ENCODE measurements around the gene ERRFI1.
A peak's percentile ranks its signal among the peaks of the same experiment; 100 is the strongest.

The ERRFI1 gene

DNA sequence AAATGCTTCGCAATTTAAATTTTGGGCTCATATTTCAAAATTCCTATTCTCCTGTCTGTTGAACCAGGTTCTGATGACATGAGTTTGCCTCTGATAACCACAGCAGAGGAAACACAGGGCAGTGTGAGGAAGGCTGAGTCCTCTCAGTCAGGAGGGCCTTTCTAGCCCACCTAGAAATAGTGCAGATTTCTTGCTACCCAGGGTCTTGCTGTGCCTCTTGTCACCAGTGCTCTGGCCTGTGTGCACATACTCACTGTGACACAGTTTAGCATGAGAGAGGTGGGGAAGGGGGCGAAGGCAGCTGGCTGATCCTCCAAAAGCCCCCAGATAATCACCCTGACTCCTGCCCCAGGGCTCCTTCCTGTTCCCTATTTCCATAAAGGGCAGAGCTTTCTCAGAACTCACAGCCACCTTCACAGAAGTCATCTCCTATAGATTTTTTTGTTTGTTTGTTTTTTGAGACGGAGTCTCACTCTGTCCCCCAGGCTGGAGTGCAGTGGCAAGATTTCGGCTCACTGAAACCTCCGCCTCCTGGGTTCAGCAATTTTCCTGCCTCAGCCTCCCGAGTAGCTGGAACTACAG lies 23.7 kb downstream of the ERRFI1 start:
- no peak for ATAC-seq

DNA sequence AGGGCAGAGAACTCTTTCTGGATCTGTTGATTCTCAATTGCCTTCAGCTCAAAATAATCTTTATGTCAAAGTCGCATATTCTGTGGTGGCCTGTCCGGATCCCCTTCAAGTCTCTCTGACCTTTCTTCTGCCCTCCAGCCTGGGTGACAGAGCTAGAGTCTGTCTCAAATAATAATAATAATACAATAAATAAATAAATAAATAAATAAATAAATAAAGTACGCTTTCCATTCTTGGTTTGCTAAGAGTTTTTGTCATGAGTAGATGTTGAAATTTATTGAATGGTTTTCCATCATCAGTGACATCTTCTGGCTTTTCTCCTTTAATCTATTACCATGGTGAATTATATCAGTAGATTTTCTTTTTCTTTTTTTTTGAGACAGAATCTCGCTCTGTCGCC lies 30.7 kb downstream of the ERRFI1 start:
- ATAC-seq: no peak

DNA sequence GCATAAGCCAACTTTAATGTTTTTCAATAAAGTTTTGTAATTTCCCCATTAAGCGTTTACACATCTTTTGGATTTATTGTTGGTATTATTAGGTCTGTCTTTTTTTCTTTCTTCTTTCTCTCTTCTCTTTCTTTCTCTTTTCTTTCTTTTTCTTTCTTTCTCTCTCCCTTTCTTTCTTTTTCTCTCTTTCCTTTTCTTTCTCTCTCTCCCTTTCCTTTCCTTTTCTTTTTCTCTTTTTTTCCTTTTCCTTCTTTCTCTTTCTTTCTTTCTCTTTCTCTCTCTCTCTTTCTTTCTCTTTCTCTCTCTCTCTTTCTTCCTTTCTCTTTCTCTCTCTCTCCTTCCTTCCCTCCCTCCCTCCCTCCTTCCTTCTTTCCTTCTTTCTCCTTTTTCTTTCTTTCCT lies 31.3 kb downstream of the ERRFI1 start:
- no peak for ATAC-seq

DNA sequence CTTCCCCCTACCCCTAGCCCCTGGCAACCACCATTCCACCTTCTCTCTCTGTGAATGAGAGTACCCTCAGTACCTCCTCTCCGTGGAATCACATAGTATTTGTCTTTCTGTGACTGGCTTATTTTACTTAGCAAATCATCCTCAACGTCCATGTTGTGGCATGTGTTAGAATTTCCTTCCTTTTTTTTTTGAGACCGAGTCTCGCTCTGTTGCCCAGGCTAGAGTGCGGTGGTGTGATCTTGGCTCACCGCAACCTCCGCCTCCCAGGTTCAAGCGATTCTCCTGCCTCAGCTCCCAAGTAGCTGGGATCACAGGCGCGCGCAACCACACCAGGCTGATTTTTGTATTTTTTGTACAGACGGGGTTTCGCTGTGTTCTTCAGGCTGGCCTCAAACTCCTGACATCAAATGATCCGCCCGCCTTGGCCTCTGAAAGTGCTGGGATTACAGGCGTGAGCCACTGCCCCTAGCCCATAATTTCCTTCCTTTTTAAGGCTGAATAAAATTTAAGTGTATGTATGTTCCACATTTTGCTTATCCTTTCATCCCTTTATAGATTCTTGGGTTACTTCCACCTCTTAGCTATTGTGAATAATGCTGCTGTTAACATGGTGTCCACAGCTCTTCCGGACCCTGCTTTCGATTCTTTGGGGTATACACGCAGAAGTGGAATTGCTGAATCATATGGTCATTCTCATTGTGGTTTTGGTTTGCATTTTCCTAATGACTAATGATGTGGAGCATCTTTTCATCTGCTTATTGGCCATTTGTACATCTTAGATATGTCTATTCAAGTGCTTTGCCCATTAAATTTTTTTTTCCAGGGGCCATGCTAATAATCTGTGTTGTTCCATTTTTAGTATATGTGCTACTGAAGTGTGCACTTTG lies 32.3 kb downstream of the ERRFI1 start:
- ATAC-seq: no peak

DNA sequence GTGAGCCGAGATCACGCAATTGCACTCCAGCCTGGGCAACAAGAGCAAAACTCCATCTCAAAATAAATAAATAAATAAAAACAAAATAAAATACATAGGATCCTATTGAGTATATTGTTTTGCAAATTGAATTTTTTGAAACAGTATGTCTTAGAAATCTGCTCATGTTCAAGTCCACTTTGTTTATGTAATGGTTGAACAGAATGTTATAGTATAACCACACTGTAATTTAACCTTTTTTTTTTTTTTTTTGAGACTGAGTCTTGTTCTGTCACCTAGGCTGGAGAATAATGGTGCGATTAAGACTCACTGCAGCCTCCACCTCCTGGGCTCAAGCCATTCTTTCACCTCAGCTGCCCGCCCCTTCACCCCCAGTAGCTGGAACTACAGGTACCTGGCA lies 33.2 kb downstream of the ERRFI1 start:
- ATAC-seq: no peak

DNA sequence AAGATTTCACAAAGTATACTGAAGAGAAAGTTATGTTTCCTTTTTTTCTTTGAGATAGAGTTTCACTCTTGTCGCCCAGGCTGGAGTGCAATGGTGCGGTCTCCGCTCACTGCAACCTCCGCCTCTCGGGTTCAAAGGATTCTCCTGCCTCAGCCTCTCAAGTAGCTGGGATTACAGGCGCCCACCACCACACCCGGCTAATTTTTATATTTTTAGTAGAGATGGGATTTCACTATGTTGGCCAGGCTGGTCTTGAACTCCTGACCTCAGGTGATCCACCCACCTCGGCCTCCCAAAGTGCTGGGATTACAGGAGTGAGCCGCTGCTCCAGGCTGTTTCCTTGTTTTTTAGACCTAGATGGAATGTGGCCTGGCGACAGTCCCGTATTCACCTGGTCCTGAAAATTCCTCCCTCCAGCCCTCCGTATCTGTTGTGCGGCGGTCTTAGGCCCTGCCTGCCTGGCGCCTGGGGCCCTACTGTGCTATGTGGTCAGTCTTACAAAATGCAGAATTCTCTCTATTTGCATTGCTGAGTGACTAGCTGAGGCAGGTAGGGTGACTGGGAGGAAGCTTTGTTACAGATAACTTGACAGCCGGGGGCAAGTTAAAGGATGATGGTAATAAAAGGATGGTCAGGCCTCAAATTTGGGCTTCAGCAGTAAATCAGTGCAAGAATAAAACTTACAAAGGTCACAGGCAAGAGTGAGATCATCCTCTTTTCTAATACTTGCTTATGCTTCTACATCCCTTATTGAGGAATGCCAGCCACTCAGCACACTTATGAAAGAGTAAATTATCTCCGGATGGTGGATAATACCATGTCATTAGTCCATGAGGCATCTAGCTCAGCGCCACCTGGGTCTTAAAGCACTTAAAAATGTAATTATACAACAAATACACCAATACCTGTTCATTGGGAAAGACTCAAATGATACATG lies 34.3 kb downstream of the ERRFI1 start:
- ATAC-seq: no peak

DNA sequence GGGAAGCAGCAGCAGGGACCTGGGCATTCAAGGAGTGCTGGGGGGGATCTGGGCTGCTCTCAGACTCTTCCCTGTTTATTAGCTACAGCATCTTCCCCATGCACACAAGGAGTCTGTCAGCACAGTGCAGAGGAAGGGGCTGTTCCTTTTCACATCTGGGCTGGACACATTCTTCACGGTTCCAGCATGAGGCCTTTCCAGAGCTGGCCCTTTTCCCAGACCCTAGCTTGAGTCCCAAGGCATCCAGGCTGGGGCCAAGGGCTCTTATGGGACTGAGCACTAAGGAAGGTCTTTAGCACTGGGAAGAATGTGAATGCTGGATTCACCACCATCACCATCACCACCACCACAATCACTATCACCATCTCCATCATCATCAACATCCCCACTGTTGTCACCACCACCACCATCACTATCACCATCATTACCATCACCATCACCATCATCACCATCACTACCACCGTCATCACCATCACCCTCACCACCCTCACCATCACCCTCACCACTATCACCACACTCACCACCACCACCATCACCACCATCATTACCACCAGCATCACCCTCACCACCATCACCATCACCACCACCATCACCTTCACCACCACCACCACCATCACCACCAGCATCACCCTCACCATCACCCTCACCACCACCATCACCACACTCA lies 36.2 kb downstream of the ERRFI1 start:
- ATAC-seq: no peak

DNA sequence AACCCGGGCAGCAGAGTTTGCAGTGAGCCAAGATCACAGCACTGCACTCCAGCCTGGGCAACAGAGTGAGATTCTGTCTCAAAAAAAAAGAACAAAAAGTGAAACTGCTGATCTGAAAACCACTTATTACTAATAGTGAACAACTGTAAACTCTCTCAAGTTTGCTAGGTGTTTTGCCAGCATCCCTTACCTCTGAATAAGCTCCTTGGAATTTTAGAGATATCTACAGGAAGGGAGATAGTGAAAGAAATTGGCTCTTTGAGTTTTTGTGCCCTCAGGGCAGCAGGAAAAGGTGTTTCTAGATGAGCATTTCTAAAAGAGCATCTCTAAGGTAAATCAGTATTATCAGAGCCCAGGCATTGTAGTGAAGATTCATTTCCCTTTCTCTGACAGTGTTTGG lies 37.5 kb downstream of the ERRFI1 start:
- peak; percentile 21 to 53 for ATAC-seq

DNA sequence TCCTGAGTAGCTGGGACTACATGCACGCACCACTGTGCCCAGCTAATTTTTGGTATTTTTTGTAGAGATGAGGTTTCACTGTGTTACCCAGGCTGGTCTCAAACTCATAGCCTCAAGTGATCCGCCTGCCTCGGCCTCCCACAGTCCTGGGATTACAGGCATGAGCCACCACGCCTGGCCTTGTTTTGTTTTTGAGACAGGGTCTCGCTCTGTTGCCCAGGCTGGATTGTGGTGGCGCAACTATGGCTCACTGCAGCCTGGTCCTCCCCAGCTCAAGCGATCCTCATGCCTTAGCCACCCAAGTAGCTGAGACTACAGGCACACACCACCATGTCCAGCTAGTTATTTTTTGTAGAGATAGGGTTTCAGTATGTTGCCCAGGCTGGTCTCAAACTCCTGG lies 38.6 kb downstream of the ERRFI1 start:
- ATAC-seq: no peak

DNA sequence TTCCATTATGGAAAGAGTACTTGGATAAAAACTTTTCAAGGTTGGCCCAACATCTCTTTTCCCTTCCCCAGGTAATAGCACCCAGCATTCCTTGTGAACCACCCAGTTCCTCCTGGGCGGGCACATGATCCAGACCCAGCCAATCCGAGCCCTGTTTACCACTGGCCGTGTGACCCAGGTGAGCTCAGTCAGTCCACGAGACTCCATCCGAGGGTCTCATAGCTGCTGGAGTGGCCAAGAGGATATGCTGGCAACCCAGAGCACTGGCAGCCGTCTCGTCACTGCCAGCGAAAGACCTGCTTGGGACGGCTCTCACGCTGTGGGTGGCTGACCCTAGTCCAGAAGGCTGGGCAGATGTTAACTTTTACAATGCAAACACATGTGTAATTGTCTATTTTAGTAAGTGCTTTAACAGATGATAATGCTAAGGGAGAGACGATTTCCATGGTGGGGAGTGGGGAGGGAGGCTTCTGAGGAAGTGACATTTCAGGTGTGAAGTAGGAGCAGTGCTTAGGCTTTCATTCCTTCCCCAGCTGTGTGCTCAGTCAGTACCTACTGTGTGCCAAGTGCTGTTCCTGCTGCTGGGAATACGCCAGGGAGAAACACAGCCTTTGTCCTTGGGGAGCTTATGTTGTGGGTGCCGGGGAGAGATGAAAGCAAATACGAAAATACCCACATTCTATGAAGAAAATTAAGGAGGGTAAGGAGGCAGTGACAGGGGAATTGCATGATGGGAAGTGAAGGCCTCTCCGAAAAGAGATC lies 40.1 kb downstream of the ERRFI1 start:
- no peak for ATAC-seq

DNA sequence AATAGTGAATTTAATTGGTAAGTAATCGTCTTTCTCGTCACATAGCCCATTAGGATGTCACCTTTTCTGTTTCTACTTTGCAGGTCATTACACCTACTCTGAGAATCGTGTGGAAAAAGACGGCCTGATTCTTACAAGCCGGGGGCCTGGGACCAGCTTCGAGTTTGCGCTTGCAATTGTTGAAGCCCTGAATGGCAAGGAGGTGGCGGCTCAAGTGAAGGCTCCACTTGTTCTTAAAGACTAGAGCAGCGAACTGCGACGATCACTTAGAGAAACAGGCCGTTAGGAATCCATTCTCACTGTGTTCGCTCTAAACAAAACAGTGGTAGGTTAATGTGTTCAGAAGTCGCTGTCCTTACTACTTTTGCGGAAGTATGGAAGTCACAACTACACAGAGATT lies 41.3 kb downstream of the ERRFI1 start:
- ATAC-seq: no peak

DNA sequence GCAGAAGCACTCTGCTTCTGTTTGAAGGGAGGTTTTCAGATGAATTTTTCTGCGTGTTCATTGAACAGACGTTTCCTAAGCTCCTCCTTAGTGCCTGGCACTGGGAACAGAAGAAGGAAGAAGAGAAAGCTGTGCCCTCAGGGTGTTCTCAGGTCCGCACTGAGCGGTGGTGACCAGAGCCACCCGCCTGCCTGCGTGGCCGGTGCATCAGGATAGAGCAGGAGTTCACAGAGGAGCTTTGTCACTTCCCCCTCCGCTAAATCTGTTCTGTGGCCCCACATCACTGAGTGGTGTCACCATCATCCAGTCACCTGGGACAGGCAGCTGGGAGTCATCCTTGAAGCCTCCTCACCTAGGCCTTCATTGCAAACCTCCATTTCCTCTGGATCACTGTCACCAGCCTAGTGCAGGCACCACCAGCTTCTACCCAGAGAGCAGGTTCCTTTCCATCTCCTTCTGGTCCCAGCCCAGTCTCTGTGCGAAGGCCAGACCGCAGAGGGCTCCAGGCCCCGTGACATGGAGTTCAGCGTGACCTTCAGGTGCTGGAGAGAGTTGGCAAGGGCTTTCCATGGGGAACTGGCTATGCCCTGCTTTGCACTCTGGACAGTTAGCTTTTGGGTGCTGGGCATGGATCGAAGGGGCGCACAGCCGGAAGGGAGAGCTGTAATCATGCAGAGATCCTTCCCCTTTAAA lies 42.9 kb downstream of the ERRFI1 start:
- ATAC-seq: no peak

DNA sequence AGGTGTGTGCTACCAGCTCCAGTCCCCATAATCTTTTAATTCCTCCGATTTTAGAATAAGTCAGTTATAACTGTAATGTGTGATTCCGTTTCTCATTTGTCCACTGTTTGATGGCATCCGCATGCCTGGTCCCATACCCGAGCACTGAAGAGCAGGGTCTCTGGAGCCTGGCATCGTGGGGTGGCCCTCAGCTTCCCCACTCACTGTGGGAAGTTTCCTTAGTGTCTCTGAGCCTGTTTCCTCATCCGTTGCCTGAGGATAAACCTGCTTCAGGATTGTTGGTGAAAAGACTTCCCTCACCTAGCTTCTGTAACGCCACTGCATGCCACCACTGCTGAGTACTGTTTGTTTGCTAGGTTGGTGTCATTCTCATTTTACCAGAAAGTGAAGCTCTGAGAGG lies 45.1 kb downstream of the ERRFI1 start:
- ATAC-seq: no peak

DNA sequence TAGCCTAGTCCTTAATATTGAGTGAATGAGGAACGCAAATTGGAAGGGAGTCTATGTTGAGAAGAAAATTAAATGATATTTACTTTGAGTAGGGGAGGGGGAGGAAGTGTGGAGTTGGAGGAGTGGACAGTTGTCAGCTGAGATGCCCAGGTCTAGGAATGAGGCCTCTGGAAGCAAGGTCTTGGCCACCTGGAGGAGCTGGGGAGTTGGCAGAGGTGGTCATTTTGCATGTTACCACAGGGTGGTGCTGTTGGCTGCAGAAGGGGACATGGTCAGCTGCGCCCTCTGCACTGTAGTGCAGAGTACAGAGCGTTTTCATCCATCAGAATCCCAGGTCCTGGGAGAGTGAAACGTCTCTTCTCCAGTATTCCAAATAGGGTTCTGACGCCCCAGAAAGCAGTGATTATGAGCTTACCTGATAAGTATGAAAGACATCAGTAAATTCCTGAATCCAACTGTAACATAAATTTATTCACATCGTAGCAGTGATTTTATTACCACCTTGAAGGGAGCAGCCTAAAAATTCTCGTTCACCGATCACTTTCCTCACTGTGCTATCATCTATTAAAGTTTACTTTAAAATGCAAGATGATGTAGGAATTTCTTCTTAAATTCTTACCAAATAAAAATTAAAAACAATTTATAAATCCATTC lies 50.8 kb downstream of the ERRFI1 start:
- ATAC-seq: peak; percentile 44 to 67

DNA sequence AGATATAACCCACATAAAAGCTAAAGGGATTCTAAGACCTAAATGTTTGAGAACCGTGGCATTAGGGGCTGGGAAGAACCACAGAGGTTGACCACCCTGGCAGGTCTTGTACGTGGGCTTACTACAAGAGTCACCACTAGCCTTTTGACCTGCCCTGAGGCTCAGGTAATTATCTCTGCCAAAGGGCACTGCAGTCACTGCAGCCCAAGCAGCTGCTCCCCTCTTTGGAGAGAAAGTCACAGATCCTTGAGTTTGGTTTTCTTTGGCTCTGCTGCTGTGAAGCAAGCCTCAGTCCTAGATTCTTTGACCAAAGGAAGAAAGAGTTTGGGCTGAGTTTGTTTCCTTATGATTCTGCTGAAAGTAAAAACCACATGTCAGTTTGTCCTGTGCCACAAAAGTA lies 53.0 kb downstream of the ERRFI1 start:
- no peak for ATAC-seq

DNA sequence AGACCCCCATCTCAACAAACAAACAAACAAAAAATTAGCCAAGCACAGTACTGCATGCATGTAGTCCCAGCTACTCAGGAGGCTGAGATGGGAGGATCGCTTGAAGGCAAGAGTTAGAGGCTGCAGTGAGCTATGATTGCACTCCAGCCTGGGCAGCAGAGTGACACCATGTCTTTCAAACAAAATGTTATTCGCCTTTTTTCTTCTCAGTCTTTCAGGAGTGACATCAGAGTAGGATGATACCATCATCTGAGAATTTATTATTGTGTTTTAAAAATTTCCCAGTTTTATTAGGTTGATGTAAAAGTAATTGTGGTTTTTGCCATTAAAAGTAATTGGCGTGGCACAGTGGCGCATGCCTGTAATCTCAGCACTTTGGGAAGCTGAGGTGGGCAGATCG lies 53.8 kb downstream of the ERRFI1 start:
- ATAC-seq: no peak

DNA sequence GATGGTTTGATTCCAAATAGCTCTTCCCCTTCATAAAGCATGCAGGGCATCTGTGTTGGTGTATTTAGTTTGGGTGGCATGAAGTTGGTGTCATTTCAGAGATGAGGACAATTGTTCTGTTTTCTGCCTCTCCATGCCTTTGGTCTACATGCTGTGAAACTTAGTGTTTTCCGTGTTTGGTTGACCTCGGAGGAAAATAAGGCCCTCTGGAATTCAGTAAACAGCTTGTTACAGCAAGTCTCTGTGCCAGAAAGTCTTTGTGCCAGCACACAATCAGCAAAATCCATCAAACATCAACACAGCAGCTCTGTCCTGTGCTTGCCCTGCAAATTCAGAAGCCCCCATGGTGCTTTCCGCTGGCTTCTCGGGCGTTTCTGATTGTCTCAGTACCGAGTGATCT lies 55.1 kb downstream of the ERRFI1 start:
- ATAC-seq: no peak

DNA sequence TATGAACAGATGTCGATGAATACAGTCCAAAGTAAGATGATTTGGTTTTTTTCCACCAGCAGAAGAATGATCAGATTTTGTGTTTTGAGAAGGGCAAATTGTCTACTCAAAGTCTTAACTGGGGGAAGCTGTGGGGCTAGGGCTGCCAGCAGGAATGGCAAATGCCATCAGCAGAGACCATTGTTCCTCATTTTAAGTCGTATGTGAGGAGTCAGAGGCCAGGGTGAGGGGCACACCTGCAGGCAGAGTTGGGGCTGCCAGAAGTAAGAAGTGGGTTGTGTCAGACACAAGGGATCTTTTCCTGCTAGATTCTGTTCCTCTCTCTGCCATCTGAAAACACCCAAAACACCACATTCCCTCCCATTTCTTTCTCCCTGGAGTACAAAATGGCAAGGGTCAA lies 55.9 kb downstream of the ERRFI1 start:
- ATAC-seq: no peak

DNA sequence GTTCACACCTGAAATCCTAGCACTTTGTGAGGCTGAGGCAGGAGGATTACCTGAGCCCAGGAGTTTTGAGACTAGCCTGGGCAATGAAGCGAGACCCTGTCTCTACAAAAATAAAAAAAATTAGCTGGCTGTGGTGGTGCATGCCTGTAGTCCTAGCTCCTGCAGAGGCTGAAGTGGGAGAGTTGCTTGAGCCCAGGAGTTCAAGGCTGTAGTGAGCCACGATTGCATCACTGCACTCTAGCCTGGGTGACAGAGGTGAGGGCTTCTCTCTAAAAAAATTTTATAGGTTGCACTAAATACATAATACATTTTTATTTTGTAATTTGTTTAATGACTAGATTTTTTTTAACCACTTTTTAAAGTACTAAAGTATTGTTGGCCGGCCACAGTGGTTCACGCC lies 58.5 kb downstream of the ERRFI1 start:
- no peak for ATAC-seq

DNA sequence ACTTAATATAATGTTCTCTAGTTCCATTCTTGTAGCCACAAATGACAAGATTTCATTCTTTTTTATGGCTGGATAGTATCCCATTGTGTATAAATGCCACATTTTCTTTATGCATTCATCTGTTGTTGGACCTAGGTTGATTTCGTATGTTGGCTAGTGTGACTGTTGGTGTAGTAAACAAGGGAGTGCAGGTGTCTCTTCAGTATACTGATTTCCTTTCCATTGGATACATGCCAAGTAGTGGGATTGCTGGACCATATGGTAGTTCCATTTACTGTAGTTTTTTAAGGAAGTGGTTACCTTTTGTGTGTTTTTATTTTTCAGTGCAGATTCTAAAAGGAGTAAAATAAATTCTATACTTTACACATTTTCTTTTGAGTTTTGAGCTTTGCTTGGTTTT lies 58.9 kb downstream of the ERRFI1 start:
- ATAC-seq: no peak

DNA sequence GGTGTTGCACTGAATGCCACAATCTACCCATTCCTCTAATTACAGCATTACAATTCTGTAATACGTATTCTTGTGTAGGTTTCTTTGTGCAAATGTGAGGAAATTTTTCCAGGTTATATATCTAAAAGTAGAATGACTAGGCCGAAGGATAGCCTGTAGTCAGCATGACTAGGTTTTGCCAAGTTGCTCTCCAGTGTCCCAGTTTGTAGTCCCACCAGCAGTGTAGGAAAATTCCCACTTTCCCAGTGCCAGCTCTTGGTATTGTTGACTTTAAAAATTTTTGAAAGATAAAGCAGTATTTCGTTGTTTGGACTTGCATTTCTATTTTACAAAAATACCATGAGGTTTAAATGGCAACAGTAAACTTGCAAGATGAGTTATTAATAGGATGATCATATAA lies 61.6 kb downstream of the ERRFI1 start:
- no peak for ATAC-seq
